NCI-H2196 (cell line): Measurements from ENCODE around the gene TPPP.

ENCODE experiments used
- DNase-seq: peaks from one replicate; lab custom pipeline; 2025; ENCODE audit not compliant: unreplicated experiment; lab: John Stamatoyannopoulos, UW

Gene TPPP

DNA sequence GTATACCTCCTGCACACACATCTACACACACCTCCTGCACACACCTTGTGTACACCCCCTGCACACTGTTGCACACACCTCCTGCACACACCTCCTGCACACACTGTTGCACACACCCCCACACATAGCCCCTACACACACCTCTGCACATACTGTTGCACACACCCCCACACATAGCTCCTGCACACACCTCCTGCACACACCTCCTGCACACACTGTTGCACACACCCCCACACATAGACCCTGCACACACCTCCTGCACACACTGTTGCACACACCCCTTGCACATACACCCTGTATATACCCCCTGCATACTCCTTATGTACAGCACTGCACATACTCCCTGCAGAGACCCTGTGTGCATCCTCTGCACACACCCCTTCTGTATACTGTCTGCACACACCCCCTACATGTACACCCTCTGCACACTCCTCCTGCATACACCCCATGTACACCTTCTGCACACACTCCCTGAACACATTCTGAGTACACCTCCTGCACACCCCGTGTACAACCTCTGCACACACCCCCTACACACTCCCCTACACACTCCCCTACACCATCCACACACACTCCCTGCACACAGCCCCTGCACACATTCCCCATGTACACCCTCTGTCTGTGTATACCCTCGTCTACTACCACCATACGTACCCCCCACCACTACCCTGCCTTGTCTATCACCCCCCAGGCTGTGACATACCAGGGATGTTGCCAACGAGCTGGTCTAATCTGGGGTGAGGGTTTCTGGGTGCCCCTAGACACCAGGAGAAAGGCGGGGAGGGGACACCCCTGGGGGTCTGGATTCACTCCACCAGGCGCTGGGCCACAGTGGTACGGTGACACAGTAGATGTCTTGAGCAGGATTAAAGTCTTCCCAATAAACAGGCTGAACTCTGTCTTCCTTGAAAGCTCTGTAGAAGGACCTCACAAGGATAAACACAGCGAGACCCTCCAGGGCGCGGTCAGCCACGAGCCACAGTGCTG is 82.1 kb downstream of the TPPP start:
- DNase-seq = no peak

DNA sequence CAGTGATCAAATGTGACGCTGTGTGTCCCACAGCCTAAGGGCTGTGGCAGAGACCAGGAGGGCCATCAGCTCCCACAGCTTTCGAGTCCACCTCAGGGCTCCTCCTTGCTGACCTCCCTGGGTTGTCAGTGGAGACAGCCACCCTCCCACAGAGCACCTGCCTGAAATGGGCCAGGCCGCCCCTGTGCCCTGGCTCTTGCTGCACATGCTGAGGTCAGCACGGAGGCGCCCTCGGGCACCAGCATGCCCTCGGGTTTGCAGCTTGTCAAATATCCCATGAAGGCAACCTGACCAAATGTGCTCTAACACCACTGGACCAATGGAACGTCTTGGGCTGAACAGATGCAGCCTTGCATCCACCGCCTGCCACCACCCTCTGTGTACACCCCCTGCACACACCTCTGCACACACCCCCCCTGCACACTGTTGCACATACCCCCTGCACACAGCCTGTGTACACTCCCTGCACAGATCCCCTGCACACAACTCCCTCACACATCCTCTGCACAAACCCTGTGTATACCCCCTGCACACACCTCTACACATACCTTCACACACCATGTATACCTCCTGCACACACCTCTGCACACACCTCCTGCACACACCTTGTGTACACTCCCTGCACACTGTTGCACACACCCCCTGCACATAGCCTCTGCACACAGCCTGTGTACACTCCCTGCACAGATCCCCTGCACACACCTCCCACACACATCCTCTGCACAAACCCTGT is 83.0 kb downstream of the TPPP start:
- no peak for DNase-seq
